HS-27A (cell line): ENCODE data around the gene PRR15L.
"Not testable (repeated sequence)": the region's sequence is repeated elsewhere in the genome, so short reads cannot be mapped to it uniquely, and the experiment has no call there.

Experiments used
- DNase-seq: peaks from one replicate; pipeline ENCODE4 v3.0.0-alpha.2; 2012; ENCODE audit warnings: low read depth, missing footprints

The PRR15L gene

GRCh38 chr17:47935468-47935867 is 22.2 kb downstream of the PRR15L start:
- DNase-seq, result not testable (repeated sequence)

GRCh38 chr17:47934856-47935255 is 22.8 kb downstream of the PRR15L start:
- peak; percentile 26 for DNase-seq

- DNase-seq, result no peak
Observed at GRCh38 chr17:47931848-47932247, 25.8 kb downstream of the PRR15L start.

DNA sequence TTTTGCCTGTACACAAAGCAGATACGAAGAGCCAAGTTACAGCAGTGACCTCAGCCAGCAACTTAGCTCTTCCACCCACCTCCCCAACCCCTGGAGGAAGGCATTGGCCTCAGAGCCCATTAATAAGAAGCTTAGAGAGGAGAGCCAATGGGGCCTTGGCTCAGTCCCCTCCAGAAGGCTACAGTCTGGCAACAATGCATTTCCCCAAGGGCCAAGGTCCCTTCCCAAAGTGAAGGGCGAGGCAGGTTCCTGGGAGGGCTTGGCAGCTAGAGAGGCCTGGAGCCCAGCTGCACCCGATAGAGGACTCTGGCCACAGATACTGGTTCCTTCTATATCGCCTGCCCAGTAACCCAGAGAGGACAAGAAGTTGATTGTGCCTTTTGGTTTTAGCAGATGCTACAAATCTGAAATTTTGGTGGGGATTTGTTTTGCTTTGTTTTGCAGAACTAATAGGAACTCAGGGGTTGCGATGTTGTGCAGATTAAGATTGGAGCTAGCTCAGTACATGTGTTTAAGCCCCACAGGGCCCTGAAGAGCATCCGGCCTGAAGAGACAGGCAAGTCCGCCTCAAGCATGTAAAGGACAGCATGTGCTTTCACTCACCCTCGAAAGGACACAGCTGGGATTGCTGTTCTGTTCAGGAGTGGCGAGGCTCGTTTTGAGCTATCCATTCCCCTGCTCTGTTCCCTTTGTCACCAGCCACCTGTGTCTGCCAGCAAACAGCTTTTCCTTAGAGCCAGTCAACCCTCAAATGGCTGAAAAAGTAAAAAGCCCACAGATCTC is 28.3 kb downstream of the PRR15L start:
- no peak for DNase-seq

- DNase-seq, result no peak
Observed at GRCh38 chr17:47928415-47928814, 29.3 kb downstream of the PRR15L start.

DNA sequence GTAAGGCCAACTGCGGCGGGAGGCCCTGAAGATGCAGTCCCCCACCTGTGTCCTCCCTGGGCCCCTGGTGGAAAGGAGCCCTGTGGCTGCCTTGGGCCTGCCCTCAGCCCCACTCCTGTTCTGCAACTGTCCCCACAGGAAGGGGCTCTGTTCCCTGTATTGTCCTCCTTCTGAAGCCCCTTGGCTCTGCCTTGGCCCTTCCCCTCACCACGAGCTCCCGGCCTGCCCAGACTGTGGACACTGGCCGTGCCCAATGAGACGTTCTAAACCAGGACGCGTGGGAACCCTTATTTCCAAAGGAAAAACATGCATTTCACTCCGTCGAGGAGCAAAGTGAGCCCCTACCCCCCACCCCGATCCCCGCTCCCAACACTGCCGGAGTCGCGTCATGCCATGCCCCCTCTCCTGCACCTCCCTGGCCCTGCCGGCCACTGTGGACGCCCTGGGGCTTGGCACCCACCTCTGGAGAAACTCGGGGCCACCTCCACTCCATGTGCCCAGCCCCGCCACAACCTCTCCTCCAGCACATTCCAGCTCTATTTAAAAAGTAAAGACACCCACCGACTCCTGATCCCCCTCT is 29.8 kb downstream of the PRR15L start:
- no peak for DNase-seq

GRCh38 chr17:47925678-47925988 is 32.0 kb downstream of the PRR15L start:
- DNase-seq, result no peak

DNA sequence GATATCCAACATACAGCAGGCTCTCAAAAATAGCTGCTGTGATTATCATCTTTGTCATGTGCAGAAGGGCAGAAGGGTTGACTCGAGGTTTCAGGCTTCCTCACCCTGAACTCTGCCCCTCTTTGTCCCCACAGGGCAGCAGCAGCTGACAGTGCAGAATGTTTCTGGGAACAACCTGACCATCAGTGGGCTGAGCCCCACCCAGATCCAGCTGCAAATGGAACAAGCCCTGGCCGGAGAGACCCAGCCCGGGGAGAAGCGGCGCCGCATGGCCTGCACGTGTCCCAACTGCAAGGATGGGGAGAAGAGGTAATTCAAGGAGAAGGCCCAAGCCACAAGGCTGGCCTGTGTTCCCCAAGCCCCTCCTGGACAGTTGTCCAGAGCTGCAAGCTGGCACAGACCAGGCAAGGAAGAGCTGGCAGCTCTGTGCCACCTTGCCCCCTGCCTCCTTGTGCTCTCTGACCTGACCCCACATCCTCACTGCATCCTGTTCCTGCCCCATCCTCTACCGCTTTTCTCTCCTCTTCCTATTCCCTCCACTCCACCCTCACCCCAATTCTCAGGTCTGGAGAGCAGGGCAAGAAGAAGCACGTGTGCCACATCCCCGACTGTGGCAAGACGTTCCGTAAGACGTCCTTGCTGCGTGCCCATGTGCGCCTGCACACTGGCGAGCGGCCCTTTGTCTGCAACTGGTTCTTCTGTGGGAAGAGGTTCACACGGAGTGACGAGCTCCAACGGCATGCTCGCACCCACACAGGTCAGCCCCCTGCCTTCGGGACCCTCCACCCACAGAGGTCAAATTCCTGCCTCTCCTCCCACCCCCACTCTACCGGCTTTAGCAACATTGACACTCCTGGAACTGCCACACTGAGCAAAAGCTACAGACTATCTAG is 32.7 kb downstream of the PRR15L start:
- no peak for DNase-seq

DNA sequence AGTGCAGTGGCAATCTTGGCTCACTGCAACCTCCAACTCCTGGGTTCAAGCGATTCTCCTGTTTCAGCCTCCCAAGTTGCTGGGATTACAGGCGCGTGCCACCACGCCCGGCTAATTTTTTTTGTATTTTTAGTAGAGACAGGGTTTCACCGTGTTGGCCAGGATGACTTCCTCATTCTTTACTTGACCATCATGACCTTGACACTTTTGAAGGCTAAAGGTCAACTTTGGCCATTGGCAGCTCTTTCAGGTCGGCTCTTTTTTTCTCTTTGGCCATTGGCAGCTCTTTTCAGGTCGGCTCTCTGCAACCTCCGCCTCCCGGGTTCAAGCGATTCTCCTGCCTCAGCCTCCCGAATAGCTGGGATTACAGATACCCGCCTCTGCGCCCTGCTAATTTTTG is 37.8 kb downstream of the PRR15L start:
- DNase-seq, result not testable (repeated sequence)

GRCh38 chr17:47918991-47919390 is 38.7 kb downstream of the PRR15L start:
- DNase-seq, result no peak

DNA sequence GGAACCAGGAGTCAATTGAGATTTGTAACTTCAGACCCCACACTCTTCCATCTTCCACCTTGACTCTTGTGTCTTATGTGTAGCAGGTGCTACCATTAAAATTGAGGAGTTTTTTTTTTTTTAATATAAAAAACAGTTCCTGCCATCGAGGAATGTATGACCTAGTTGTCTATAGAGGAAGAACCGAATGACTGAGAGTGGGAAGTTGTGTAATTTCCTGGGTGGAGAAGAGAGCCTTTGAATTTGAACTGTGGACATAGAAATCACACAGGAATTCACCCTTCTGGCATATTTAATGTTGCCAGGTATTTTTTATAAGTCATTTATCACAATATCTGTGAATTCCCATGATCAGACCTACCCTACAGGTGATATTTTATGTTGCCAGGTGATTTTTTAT is 39.7 kb downstream of the PRR15L start:
- DNase-seq, result no peak

GRCh38 chr17:47917581-47917980 is 40.1 kb downstream of the PRR15L start:
- no peak for DNase-seq

GRCh38 chr17:47916489-47917208 is 41.0 kb downstream of the PRR15L start:
- DNase-seq, result no peak

- no peak for DNase-seq
Observed at GRCh38 chr17:47915776-47916398, 41.8 kb downstream of the PRR15L start.

DNA sequence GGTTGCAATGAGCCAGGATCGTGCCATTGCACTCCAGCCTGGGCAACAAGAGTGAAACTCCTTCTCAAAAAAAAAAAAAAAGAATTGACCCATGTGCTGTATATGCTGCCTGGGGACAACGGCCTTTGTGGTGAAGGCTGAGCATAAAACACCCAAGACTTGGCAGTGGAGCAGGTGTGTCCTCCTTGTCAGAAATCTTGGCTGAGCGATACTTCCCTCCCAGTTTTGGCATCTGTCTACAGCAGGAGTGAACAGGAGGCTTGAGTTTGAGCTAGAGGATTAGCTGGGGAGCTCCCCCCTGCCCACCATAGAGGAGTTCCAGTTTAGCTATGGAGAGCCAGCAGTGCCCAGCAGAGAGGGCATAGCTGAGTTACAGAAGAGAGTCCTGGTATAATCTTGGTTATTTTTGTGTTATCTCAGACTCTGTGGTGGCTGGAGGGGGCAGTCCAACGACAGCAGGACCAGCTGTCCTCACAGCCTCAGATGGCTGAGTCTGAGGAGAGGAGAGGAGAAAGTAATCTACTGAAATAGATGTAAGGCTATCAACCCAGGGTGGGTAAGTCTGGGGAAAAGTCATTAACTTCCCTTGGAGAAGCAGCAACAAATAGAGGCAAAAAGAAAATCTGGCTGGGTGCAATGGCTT is 43.3 kb downstream of the PRR15L start:
- DNase-seq, result no peak

DNA sequence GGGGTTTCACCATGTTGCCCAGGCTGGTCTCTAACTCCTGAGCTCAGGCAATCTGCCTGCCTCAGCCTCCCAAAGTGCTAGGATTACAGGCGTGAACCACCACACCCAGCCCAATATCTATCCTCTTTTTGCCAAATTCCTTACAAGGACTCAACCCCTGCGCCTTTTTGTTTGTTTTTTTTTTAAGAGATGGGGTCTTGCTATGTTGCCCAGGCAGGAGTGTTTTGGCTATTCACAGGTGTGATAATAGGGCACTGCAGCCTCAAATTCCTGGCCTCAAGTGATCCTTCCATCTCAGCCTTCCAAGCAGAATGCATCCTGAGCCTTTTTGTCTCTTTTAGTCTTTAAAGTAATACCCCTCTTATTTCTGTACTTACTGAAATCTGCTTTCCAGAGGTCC is 44.6 kb downstream of the PRR15L start:
- no peak for DNase-seq

DNA sequence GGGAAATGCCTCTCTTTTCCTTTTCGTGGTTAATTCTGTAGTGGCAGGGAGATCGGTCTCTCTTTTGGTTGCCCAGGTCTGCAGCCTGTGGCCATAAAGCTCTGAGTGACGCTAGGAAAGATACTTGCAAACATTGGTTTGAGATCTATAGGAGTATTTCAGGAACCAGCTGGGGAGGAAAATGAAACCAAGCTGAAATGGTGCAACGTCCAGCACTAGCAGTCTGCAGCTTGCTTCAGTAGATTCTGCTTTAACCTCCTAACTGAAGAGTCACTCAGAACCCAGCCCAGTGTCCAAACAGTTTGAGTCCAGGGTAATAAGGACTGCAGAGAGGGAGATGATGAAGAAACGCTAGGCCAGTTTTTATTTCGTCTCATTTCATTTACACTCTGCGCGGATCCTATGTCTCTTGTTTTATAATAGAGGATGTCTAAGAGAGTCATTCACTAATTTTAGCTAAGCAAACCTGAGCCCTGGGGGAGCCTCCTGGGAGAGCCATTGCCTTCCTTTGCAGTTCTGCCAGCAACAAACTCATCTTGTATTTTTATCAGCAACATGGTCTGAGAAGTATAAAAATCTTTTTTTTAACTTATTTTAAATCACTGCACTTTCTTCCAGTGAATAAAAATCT is 49.6 kb downstream of the PRR15L start:
- no peak for DNase-seq

GRCh38 chr17:47906443-47906842 is 51.2 kb downstream of the PRR15L start:
- DNase-seq, result no peak

- no peak for DNase-seq
Observed at GRCh38 chr17:47905221-47905733, 52.4 kb downstream of the PRR15L start.

DNA sequence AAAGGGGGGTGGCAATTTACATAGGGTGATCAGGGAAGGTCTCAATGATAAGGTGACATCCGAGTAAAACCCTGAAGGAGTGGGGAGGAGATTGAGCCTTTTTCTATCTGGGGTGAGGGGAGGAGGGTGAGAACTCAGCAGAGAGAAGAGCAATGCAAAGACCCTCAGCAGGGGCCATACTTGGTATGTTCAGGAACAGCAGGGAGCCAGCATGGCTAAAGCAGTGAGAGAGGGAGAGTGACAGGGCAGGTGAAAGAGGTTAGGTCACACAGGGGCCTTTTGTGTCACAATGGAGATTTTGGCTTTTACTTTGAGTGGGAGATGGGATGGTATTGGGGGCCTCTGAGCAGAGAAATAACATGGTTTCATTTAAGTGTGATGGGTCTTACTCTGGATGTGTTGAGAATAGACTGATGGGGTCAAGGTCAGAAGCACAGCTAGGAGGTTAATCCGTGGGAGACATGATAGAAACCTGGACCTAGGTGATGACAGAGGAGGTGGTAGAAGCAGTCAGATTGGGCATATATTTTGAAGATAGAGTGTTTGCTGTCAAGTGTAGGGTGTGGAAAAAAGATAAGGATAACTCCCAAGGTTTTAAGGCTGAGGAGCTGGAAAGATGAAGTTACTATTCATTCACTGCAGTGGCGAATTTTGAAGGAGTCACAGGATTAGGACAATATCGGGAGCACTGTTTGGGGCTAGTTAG is 55.5 kb downstream of the PRR15L start:
- no peak for DNase-seq
